Stimulated activated CD8-positive, alpha-beta memory T cell treated with anti-CD3 and anti-CD28 coated beads, Interleukin-4, amount 100 ng/mL, for 24 hours (primary cell): ENCODE results near the gene FAM50A.

Experiments
- DNase-seq: peaks from one replicate; pipeline ENCODE4 v3.0.0-alpha.2; 2020; ENCODE audit warnings: low read depth

FAM50A gene

GRCh38 chrX:154465601-154466000 lies 21.7 kb downstream of the FAM50A start:
- DNase-seq: no peak

- no peak for DNase-seq
These were observed 22.1 kb downstream of the FAM50A start for GRCh38 chrX:154466036-154466435.

GRCh38 chrX:154466907-154467306 lies 23.0 kb downstream of the FAM50A start:
- no peak for DNase-seq

GRCh38 chrX:154467556-154467955 lies 23.6 kb downstream of the FAM50A start:
- DNase-seq: no peak

GRCh38 chrX:154468217-154468616 lies 24.3 kb downstream of the FAM50A start:
- no peak for DNase-seq

- DNase-seq: no peak
These were observed 25.2 kb downstream of the FAM50A start for GRCh38 chrX:154469114-154469513.

- no peak for DNase-seq
These were observed 25.9 kb downstream of the FAM50A start for GRCh38 chrX:154469880-154470279.

GRCh38 chrX:154470434-154470833 lies 26.5 kb downstream of the FAM50A start:
- DNase-seq: no peak

GRCh38 chrX:154470914-154471568 lies 27.1 kb downstream of the FAM50A start:
- DNase-seq: no peak

- no peak for DNase-seq
These were observed 28.1 kb downstream of the FAM50A start for GRCh38 chrX:154471839-154472684.

- DNase-seq: no peak
These were observed 29.0 kb downstream of the FAM50A start for GRCh38 chrX:154472685-154473632.

GRCh38 chrX:154473683-154474082 lies 29.7 kb downstream of the FAM50A start:
- DNase-seq: no peak

GRCh38 chrX:154476821-154477220 lies 32.9 kb downstream of the FAM50A start:
- DNase-seq: no peak

- no peak for DNase-seq
These were observed 34.0 kb downstream of the FAM50A start for GRCh38 chrX:154477891-154478477.

GRCh38 chrX:154478728-154479622 lies 35.0 kb downstream of the FAM50A start, which contains the start of gene LAGE3:
LAGE3 (minus strand) TSS chrX:154479281; CDS start chrX:154478915, 366 bp downstream.
- DNase-seq: peak; percentile 88

GRCh38 chrX:154481195-154481594 lies 37.3 kb downstream of the FAM50A start:
- no peak for DNase-seq

GRCh38 chrX:154481911-154482601 lies 38.1 kb downstream of the FAM50A start:
- DNase-seq: no peak

- no peak for DNase-seq
These were observed 38.8 kb downstream of the FAM50A start for GRCh38 chrX:154482786-154483185.

GRCh38 chrX:154483325-154483724 lies 39.4 kb downstream of the FAM50A start:
- no peak for DNase-seq
